NCI-H524 (cell line): Measurements from ENCODE around the gene KDM6B.
"Not testable (repeated sequence)": the region's sequence is repeated elsewhere in the genome, so short reads cannot be mapped to it uniquely, and the experiment has no call there.

Source experiments
- DNase-seq, 2 experiments: peaks; one replicate each; lab custom pipeline; 2025; lab: John Stamatoyannopoulos, UW

The KDM6B gene

DNA sequence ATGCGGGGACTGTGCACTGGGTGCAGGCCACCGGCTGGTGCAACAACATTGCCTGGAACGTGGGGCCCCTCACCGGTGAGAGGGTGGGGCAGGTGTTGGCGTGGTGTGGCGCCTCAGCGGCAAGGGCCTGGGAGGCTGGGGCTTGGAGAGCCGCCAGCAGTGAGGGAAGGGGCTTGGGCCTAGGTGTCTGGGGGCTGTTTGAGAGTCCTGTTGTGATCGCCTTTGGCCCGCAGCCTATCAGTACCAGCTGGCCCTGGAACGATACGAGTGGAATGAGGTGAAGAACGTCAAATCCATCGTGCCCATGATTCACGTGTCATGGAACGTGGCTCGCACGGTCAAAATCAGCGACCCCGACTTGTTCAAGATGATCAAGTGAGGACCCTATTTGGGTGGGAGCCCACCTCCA, 18.2 kb downstream of the KDM6B start:
- DNase-seq: no peak

DNA sequence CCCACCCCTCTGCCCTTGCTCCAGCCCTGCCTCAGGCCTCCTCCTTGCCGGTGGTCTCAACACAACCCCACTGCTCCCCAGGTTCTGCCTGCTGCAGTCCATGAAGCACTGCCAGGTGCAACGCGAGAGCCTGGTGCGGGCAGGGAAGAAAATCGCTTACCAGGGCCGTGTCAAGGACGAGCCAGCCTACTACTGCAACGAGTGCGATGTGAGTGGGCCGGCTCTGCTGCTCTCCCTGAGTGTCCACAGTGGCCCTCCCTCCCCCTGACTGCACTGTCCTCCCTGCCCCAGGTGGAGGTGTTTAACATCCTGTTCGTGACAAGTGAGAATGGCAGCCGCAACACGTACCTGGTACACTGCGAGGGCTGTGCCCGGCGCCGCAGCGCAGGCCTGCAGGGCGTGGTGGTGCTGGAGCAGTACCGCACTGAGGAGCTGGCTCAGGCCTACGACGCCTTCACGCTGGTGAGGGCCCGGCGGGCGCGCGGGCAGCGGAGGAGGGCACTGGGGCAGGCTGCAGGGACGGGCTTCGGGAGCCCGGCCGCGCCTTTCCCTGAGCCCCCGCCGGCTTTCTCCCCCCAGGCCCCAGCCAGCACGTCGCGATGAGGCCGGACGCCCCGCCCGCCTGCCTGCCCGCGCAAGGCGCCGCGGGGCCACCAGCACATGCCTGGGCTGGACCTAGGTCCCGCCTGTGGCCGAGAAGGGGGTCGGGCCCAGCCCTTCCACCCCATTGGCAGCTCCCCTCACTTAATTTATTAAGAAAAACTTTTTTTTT, 19.1 kb downstream of the KDM6B start:
- no peak for DNase-seq

DNA sequence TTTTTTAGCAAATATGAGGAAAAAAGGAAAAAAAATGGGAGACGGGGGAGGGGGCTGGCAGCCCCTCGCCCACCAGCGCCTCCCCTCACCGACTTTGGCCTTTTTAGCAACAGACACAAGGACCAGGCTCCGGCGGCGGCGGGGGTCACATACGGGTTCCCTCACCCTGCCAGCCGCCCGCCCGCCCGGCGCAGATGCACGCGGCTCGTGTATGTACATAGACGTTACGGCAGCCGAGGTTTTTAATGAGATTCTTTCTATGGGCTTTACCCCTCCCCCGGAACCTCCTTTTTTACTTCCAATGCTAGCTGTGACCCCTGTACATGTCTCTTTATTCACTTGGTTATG, 19.6 kb downstream of the KDM6B start:
- no peak for DNase-seq

DNA sequence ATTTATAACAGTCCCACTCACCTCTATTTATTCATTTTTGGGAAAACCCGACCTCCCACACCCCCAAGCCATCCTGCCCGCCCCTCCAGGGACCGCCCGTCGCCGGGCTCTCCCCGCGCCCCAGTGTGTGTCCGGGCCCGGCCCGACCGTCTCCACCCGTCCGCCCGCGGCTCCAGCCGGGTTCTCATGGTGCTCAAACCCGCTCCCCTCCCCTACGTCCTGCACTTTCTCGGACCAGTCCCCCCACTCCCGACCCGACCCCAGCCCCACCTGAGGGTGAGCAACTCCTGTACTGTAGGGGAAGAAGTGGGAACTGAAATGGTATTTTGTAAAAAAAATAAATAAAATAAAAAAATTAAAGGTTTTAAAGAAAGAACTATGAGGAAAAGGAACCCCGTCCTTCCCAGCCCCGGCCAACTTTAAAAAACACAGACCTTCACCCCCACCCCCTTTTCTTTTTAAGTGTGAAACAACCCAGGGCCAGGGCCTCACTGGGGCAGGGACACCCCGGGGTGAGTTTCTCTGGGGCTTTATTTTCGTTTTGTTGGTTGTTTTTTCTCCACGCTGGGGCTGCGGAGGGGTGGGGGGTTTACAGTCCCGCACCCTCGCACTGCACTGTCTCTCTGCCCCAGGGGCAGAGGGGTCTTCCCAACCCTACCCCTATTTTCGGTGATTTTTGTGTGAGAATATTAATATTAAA, 20.2 kb downstream of the KDM6B start:
- DNase-seq: no peak

DNA sequence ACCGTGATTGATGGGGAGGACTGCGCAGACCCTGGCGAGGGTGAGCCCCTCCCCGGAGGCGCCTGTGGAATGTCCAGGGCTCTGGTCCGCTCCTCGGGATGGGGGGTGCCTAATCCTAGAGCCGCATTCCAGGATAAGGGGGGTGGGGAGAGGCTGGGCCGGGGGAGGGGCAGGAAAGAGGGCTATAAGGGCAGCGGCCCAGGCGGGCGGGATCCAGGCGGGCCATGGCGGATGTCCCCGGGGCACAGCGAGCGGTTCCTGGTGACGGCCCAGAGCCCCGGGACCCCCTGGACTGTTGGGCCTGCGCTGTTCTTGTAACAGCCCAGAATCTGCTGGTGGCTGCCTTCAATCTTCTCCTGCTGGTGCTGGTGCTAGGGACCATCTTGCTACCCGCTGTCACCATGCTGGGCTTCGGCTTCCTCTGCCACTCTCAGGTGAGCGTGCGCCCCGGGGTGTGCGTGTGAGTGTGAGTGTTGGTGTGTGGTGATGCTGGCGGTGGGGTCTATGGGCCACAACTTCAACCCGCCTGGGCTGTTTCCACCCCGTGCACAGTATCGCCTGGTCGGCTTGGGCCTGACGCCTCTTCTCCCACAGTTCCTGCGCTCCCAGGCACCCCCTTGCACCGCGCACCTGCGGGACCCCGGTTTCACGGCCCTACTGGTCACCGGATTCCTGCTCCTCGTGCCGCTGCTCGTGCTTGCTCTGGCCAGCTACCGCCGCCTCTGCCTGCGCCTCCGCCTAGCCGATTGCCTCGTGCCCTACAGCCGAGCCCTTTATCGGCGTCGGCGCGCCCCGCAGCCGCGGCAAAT, 21.0 kb downstream of the KDM6B start, which contains the start of gene TMEM88:
Gene TMEM88 (plus strand): TSS at position 216 of the 809 bp plus-strand sequence. CDS start 9 bp downstream, at position 225.
- no peak for DNase-seq

DNA sequence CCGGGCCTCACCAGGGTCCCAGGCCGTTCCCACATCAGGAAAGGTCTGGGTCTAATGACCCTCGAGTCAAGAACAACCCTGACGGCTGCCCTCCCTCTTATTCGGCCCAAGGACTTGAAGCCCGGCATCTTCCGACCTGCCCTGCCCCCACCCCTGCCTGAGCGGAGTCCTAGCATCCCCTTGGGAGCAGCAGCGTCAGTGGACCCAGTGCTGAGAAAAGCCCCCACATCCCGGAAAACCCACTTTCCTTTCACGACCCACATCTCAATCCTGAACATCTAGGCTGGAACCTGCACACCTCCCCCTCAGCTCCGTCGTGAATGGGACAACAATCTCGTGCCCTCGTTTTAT, 21.6 kb downstream of the KDM6B start:
- DNase-seq: no peak

DNA sequence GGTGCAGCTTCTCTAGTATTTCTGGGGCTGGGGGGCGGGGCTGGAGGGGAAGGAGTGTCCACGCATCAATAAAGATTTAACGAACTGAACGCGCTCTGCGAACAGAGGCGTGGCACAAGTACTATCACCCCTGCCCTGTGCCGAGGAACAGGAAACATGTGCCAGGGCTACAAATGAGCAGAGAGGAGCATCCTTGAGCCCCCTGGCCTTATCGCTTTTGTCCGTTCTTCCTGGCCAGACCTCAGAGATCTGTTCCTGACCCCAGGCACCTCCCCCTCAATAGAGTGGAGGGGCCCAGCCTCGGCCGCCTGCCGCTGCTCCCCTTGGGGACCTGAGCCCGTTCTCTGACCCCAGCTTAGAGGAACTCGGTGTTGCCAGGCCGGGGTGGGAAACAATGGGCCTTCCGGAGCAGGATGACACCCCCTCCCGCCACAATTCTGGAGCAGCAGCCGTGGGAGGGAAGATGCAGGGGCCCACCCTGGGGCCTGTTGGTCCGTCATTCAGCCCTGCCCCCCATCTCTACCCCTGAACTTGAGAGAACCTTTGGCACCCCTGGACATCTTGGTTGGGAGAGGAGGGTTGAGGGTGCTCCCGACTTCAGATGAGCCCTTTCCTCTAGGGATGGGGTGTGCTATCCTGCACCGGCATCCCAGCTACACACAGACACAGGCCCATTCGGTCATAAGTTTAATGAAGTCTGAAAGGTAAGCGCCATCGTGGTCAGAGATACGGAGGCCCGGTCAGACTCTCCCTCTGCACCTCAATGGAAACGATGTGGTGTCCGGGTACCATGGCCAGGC, 22.2 kb downstream of the KDM6B start:
- no peak for DNase-seq

DNA sequence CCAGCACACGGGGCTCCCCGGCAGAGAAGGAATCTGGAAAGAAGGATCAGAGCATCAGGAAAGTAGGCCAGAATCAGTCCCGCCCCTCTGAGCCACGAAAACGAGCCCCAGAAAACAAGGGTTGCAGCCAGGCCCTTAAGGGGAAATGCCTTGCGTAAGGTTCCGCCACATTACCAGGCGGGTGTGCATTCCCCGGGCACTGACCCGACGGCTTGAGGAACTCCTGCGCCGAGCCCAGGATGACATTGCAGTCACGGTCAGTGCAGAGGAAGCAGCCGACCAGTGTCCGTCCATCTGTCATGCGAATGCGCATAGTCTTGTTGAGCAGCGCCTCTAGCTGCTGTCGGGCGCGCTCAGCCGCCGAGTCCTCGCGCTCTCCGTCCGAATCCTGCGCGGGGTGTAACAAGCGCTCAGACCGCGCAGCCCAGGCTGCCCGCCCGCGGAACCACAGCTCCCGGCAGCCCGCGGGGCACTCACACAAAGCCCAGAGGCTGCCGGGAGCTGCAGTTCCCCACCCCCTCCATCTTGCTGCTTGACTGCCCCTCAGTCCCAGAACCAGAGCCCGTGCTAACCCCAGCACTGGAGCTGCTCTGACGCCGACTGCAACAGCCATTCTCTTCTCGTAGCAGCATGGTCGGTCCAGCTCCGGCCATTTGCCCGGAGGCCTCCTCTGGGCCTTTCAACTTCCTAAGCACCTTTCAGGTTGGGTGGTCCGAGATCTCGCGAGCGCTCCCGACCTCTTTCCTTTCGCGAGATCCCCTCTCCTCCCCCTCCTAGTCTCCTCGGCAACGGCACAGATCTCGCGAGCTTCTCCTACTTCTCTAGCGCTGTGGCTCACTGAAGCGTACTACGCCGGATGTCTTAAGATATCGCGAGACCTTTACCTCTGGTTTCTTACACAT, 23.0 kb downstream of the KDM6B start, which contains the start of gene NAA38:
Gene NAA38 (minus strand): TSS at position 749 of the 902 bp plus-strand sequence. CDS start 96 bp downstream, at position 653.
- DNase-seq: peak; percentile 80 to 93

DNA sequence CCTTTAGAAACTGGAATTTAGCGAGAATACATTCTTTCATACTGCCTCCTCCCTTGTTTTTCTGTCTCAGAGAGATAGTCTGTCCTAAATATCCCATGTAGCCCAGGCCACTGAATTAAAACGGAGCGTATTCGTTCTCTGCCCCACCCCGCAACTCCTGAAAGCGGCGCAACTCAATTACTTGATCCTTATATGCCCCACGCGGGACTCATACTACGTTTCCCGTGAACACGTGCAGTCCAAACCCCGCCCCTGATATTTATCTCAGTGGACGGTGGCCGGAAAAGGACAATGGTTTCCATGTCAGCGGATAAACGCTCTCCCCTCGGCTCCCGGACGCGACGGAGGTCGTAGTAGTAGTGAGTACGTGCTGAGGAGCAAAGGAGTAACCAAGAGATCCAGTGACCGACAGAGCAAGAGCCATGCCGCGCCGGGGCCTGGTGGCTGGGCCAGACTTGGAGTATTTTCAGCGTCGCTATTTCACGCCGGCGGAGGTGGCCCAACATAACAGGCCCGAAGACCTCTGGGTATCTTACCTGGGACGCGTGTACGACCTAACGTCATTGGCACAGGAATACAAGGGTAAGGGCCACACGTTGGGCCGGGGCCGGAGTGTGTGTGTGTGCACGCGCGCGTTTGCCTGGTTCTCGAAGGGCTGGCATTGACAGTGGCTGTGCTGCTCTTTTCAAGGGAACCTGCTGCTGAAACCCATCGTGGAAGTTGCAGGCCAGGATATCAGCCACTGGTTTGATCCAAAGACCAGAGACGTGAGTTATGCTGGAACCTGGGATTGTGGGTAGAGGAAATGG, 23.9 kb downstream of the KDM6B start, which contains the start of gene CYB5D1:
Gene CYB5D1 (plus strand): TSS at position 291 of the 809 bp plus-strand sequence. CDS start 132 bp downstream, at position 423.
- DNase-seq: peak; percentile 69 to 85

DNA sequence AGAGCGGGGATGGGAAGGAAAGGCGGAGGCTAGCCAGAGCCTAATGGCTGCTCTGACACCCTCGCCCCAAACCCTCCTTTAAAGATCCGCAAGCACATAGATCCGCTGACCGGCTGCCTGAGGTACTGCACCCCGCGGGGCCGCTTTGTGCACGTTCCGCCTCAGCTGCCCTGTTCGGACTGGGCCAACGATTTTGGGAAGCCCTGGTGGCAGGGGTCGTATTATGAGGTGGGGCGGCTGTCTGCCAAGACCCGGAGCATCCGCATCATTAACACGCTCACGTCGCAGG, 24.4 kb downstream of the KDM6B start:
- DNase-seq: no peak

DNA sequence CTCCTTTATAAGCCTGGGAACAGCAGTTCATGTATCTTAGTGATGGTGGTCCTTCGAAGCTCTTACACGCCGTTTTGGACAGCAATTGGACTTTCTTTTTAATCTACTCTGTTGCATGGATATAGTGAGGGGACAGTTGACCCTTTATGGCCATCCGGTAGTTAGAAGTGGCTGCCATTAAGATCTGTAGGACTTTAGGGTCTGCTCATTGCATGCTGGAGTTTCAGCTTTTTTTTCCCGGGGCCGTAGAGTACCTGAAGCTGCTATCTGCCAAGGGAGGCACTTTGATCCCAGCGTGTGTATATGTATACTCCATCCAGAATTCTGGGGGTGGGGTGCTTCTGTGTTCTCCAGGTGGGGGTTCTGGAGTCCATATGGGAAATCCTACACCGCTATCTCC, 25.0 kb downstream of the KDM6B start:
- no peak for DNase-seq

DNA sequence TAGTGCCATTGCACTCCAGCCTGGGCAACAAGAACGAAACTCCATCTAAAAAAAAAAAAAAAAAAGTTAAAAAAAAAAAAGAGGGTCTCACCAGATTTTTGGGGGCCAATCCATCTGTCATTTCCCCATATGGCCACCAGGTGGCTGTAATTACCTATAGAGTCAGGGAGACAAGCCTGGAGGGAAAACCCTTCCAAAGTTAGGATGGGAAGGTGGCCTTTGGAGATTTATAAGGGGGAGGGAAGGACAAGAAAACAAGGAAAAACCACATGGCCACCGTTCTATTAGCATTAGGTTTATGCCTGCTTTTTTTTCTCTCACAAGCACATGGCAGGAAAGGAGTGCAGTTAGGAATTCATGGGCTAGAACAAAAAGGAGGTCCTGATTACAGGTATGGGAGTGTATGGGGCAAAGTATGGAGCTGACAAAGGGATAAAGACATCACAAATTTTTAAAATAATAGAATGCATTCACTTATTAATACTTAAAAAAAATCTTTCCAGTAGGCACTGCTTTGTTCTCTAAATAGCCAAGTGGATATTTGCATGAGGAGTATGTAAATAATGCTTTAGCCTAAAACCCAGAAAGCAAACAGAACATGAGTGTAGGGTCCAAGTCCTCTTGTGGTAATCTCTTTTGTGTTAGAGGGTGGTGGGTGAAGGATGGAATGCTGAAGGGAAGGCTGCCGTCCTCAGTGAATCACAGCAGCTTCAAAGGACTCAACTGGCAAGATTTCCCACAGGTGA, 28.8 kb downstream of the KDM6B start:
- peak; percentile 19 to 56 for DNase-seq

DNA sequence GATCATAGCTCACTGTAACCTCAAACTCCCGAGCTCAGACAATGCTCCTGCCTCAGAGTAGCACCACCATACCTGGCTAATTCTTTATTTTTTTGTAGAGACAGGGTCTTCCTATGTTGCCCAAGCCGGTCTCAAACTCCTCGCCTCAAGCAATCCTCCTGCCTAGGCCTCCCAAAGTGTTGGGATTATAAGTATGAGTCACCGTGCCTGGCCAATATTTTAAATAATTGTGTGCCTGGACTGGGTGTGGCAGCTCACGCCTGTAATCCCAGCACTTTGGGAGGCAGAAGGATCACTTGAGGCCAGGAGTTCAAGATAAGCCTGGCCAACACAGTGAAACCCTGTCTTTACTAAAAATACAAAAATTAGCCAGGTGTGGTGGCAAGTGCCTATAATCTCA, 30.4 kb downstream of the KDM6B start:
- not testable (repeated sequence) for DNase-seq

DNA sequence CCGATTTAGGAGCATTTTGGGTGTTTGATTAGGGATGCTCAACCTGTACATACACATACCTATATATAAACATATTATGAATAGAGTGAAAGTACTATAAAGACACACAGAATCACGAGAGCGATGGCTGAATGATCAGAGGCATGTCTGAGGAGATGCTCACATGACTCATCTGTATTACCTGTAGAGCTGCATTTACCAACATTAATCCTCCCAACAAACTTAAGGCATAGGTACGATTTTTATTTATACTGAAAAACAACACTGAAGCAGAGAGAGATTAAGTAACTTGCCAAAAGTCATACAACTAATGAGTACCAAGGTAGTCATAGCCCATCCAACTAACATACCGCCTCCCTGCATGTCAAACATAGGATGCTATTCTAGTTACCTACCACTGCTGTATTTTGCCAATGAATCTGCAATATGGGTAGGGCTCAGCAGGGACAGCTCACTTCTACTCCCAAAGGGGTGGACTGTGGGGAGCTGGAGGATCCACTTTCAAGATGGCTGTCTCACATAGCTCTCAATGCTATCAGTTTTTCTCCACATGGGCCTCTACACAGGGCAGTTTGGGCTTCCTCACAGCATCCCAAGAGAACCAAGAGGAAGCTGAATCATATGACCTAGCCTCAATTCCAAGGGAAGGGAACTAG, 31.1 kb downstream of the KDM6B start:
- no peak for DNase-seq

DNA sequence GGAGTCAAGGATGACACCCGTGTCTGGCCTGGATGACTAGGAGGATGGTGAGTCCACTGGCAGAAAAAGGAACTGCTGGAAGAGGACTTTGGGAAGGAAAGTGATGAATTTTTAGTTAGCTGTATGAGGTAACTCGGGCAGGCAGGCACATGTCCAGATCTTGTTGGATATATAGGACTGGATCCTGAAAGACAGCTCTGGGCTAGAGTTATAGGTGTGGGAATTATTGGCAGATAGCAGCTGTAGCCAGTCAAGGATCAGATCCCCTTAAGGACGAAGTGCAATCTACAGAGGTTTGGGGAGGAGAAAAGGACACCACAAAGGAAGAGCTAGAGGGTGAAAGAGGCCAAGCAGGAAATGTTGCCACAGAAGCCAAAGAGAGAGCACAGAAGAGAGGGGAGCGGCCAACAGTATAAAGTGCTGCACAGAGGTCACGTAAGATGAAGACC, 33.9 kb downstream of the KDM6B start:
- DNase-seq: no peak

DNA sequence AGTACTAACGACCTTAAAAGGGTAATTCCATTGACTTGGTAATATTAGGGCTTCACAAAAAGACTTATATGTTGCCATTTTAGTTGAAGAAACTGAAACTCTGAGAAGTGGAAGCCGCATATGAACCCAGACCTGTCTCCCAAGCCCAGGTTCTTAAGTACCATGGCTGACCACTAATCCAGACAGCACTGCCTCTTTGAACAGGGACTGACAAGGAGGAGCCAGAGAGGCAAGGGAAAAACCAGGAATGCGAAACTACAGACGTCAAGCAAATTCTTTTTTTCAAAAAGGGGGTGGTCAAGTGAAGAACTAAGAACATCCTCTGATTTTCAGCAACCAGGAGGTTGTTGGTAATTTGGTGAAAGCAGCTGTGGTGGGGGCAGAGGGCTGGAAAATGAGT, 39.0 kb downstream of the KDM6B start:
- DNase-seq: no peak

DNA sequence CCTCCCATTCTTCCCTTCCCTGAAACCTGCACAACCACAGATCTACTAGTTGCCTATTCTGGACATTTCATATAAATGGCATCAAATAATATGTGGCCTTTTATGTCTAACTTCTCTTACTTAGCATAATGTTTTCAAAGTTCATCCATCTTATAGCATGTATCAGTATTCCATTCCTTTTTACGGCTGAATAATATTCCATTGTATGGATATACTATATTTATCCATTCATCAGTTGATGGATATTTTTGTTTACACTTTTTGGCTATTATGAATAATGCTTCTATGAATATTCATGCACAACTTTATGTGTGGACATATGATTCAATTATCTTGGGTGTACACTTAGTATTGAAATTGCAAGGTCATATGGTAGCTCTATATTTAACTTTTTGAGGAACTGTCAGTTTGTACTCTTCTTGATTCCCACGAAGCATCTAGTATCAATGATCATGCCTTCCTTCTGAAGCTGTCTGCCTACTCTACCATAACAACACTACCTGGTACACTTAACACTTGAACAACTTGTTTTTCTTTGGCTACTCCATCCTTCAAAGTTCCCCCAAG, 41.9 kb downstream of the KDM6B start:
- DNase-seq: no peak

DNA sequence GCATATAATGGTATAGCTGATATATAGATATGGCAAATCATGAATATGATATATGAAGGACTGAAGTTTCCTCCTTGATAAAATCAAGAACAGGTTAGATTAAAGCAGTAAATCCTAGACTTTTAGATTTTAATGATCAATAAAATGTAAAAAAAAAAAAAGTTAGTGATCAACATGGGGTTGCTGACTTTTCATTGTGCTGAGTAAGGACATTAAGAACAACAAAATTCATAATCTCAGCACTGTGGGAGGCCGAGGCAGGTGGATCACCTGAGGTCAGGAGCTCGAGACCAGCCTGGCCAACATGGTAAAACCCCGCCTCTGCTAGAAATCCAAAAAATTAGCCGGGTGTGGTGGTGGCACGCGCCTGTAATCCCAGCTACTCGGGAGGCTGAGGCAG, 44.2 kb downstream of the KDM6B start:
- no peak for DNase-seq
